ENCODE data around the gene TESK2. TPM values are rescaled to one million over a fixed set of nuclear protein-coding genes. Genes with fewer than 3 reads are reported as not detected.
"Not testable (repeated sequence)": the region's sequence is repeated elsewhere in the genome, so short reads cannot be mapped to it uniquely, and the experiment has no call there.

The TESK2 gene
- total RNA-seq, 1 experiment from 2014 or later = 1.5 TPM

- H3K4me1 ChIP-seq (ENCODE audit: low read length); H3K27me3 ChIP-seq (ENCODE audit: low read length); H3K4me3 ChIP-seq (ENCODE audit: low read length); H3K9me3 ChIP-seq (ENCODE audit: low read length); H3K27ac ChIP-seq (ENCODE audit: low read length); H2AFZ ChIP-seq (ENCODE audit: low read length); H3K4me2 ChIP-seq (ENCODE audit: low read depth, low read length, poor library complexity, severe bottlenecking); H3K9me2 ChIP-seq (replicated peaks; ENCODE audit: insufficient read depth, low read length); H3K9ac ChIP-seq (ENCODE audit: low read length); DNase-seq; H4K20me1 ChIP-seq (ENCODE audit: insufficient read depth, low read depth, low read length): not testable (repeated sequence)
- Histone ChIP-seq H3K36me3 (ENCODE audit: insufficient read depth, low read length) (peaks cover 64% of the 10 kb centered on the region), H3K79me2 (ENCODE audit: low read length) (peaks cover 11% of the 10 kb centered on the region)
Measured at GRCh38 chr1:45513532-45514260, 22.7 kb upstream of the TESK2 start.

- peaks cover 3% of the 10 kb centered on the region for H3K79me2 ChIP-seq (ENCODE audit: low read length)
- no peaks in the 10 kb centered on the region for H3K9me2 ChIP-seq (replicated peaks; ENCODE audit: insufficient read depth, low read length)
- no peak overlapping the region for H3K9ac ChIP-seq (ENCODE audit: low read length)
- peaks cover 9% of the 10 kb centered on the region; the same call in 1 of the 2 replicates for H4K20me1 ChIP-seq (ENCODE audit: insufficient read depth, low read depth, low read length)
- H3K27ac ChIP-seq (ENCODE audit: low read length) = no peak overlapping the region
- H3K36me3 ChIP-seq (ENCODE audit: insufficient read depth, low read length) = peaks cover 58% of the 10 kb centered on the region
- no peaks in the 10 kb centered on the region for H3K4me1 ChIP-seq (ENCODE audit: low read length)
- H3K4me3 ChIP-seq (ENCODE audit: low read length) = no peak overlapping the region
- no peak overlapping the region for H2AFZ ChIP-seq (ENCODE audit: low read length)
- H3K9me3 ChIP-seq (ENCODE audit: low read length) = no peaks in the 10 kb centered on the region
- no peak overlapping the region for H3K4me2 ChIP-seq (ENCODE audit: low read depth, low read length, poor library complexity, severe bottlenecking)
- peak; percentile 79 for DNase-seq
- no peaks in the 10 kb centered on the region for H3K27me3 ChIP-seq (ENCODE audit: low read length)
Measured at GRCh38 chr1:45512641-45513054, 21.7 kb upstream of the TESK2 start.

- no peaks in the 10 kb centered on the region for H3K79me2 ChIP-seq (ENCODE audit: low read length)
Measured at GRCh38 chr1:45510972-45511527, 20.1 kb upstream of the TESK2 start.

GRCh38 chr1:45510036-45510971 lies 19.3 kb upstream of the TESK2 start:
- Histone ChIP-seq H3K36me3 (ENCODE audit: insufficient read depth, low read length) (peaks cover 45% of the 10 kb centered on the region), H3K9me2 (replicated peaks; ENCODE audit: insufficient read depth, low read length) (no peaks in the 10 kb centered on the region), H3K4me2 (ENCODE audit: low read depth, low read length, poor library complexity, severe bottlenecking) (no peak overlapping the region), H3K4me3 (ENCODE audit: low read length) (no peak overlapping the region), H3K4me1 (ENCODE audit: low read length) (no peaks in the 10 kb centered on the region), H3K27ac (ENCODE audit: low read length) (no peak overlapping the region), H3K79me2 (ENCODE audit: low read length) (no peaks in the 10 kb centered on the region), H3K9me3 (ENCODE audit: low read length) (no peaks in the 10 kb centered on the region), H3K27me3 (ENCODE audit: low read length) (no peaks in the 10 kb centered on the region), H4K20me1 (ENCODE audit: insufficient read depth, low read depth, low read length) (peaks cover 5% of the 10 kb centered on the region; the same call in 1 of the 2 replicates), H2AFZ (ENCODE audit: low read length) (no peak overlapping the region), H3K9ac (ENCODE audit: low read length) (no peak overlapping the region)
- DNase-seq = no peak

More at GRCh38 chr1:45510972-45511527, 20.1 kb upstream of the TESK2 start:
- Histone ChIP-seq H3K4me2 (ENCODE audit: low read depth, low read length, poor library complexity, severe bottlenecking) (no peak overlapping the region), H3K27ac (ENCODE audit: low read length) (no peak overlapping the region), H2AFZ (ENCODE audit: low read length) (no peak overlapping the region), H3K4me3 (ENCODE audit: low read length) (no peak overlapping the region), H4K20me1 (ENCODE audit: insufficient read depth, low read depth, low read length) (peaks cover 5% of the 10 kb centered on the region; the same call in 1 of the 2 replicates), H3K4me1 (ENCODE audit: low read length) (no peaks in the 10 kb centered on the region), H3K9me3 (ENCODE audit: low read length) (no peaks in the 10 kb centered on the region), H3K27me3 (ENCODE audit: low read length) (no peaks in the 10 kb centered on the region), H3K9ac (ENCODE audit: low read length) (no peak overlapping the region), H3K9me2 (replicated peaks; ENCODE audit: insufficient read depth, low read length) (no peaks in the 10 kb centered on the region), H3K36me3 (ENCODE audit: insufficient read depth, low read length) (peaks cover 51% of the 10 kb centered on the region)
- DNase-seq = no peak

GRCh38 chr1:45508295-45509151 lies 17.6 kb upstream of the TESK2 start:
- Histone ChIP-seq H3K9me3 (ENCODE audit: low read length) (no peaks in the 10 kb centered on the region), H3K27ac (ENCODE audit: low read length) (no peak overlapping the region), H3K36me3 (ENCODE audit: insufficient read depth, low read length) (peaks cover 35% of the 10 kb centered on the region), H3K4me2 (ENCODE audit: low read depth, low read length, poor library complexity, severe bottlenecking) (no peak overlapping the region), H2AFZ (ENCODE audit: low read length) (no peak overlapping the region), H3K9ac (ENCODE audit: low read length) (no peak overlapping the region), H3K4me1 (ENCODE audit: low read length) (no peaks in the 10 kb centered on the region), H3K79me2 (ENCODE audit: low read length) (peaks cover 5% of the 10 kb centered on the region), H3K4me3 (ENCODE audit: low read length) (no peak overlapping the region), H3K27me3 (ENCODE audit: low read length) (no peaks in the 10 kb centered on the region), H3K9me2 (replicated peaks; ENCODE audit: insufficient read depth, low read length) (no peaks in the 10 kb centered on the region), H4K20me1 (ENCODE audit: insufficient read depth, low read depth, low read length) (peaks cover 5% of the 10 kb centered on the region; the same call in 1 of the 2 replicates)
- peak; percentile 67 for DNase-seq

GRCh38 chr1:45507893-45508292 lies 16.9 kb upstream of the TESK2 start:
- H3K4me2 ChIP-seq (ENCODE audit: low read depth, low read length, poor library complexity, severe bottlenecking) = no peak overlapping the region
- DNase-seq = no peak
- H3K36me3 ChIP-seq (ENCODE audit: insufficient read depth, low read length) = peaks cover 31% of the 10 kb centered on the region
- H4K20me1 ChIP-seq (ENCODE audit: insufficient read depth, low read depth, low read length) = peaks cover 5% of the 10 kb centered on the region; the same call in 1 of the 2 replicates
- no peak overlapping the region for H3K4me3 ChIP-seq (ENCODE audit: low read length)
- H3K79me2 ChIP-seq (ENCODE audit: low read length) = peaks cover 6% of the 10 kb centered on the region
- H2AFZ ChIP-seq (ENCODE audit: low read length) = no peak overlapping the region
- no peaks in the 10 kb centered on the region for H3K9me2 ChIP-seq (replicated peaks; ENCODE audit: insufficient read depth, low read length)
- no peaks in the 10 kb centered on the region for H3K27me3 ChIP-seq (ENCODE audit: low read length)
- no peaks in the 10 kb centered on the region for H3K4me1 ChIP-seq (ENCODE audit: low read length)
- no peak overlapping the region for H3K27ac ChIP-seq (ENCODE audit: low read length)
- no peaks in the 10 kb centered on the region for H3K9me3 ChIP-seq (ENCODE audit: low read length)
- H3K9ac ChIP-seq (ENCODE audit: low read length) = no peak overlapping the region

GRCh38 chr1:45507195-45507594 lies 16.2 kb upstream of the TESK2 start:
- H3K4me3 ChIP-seq (ENCODE audit: low read length) = no peak overlapping the region
- no peaks in the 10 kb centered on the region for H3K9me3 ChIP-seq (ENCODE audit: low read length)
- no peak overlapping the region for H3K9ac ChIP-seq (ENCODE audit: low read length)
- H3K4me2 ChIP-seq (ENCODE audit: low read depth, low read length, poor library complexity, severe bottlenecking) = no peak overlapping the region
- H3K27ac ChIP-seq (ENCODE audit: low read length) = no peak overlapping the region
- no peak overlapping the region for H2AFZ ChIP-seq (ENCODE audit: low read length)
- no peaks in the 10 kb centered on the region for H3K9me2 ChIP-seq (replicated peaks; ENCODE audit: insufficient read depth, low read length)
- DNase-seq = no peak
- peaks cover 5% of the 10 kb centered on the region; the same call in 1 of the 2 replicates for H4K20me1 ChIP-seq (ENCODE audit: insufficient read depth, low read depth, low read length)
- peaks cover 8% of the 10 kb centered on the region for H3K79me2 ChIP-seq (ENCODE audit: low read length)
- peaks cover 25% of the 10 kb centered on the region; the same call in 1 of the 2 replicates for H3K36me3 ChIP-seq (ENCODE audit: insufficient read depth, low read length)
- no peaks in the 10 kb centered on the region for H3K4me1 ChIP-seq (ENCODE audit: low read length)
- no peaks in the 10 kb centered on the region for H3K27me3 ChIP-seq (ENCODE audit: low read length)

All from Karpas-422 (cell line).